AG04450 (cell line): Measurements from ENCODE around the gene RFX3. TPM values are rescaled to one million over a fixed set of nuclear protein-coding genes. Genes with fewer than 3 reads are reported as not detected.

Experiments used
- CTCF ChIA-PET: fragments of 300-600, 350-600 bp; formaldehyde crosslinking; extraction: SDS; loops from one replicate; lab custom pipeline; 2022; ENCODE audit warnings: antibody characterized with exemption, inconsistent platforms; lab: Charles Lee
- POLR2A ChIA-PET: fragments of 350-600 bp; formaldehyde crosslinking; extraction: SDS; loops from one replicate; lab custom pipeline; 2021; ENCODE audit warnings: antibody characterized with exemption, inconsistent platforms; lab: Yijun Ruan, JAX
- DNase-seq: peaks from one replicate; pipeline ENCODE4 v3.0.0-alpha.2; 2011; ENCODE audit warnings: low read depth, low spot score
- H3K27ac ChIP-seq: one replicate; pipeline ENCODE4 v1.5.1; 2012; ENCODE audit warnings: low read depth, low read length, control low read depth
- H3K27me3 ChIP-seq: one replicate; pipeline ENCODE4 v1.6.0; 2012; ENCODE audit warnings: low read length; ENCODE audit not compliant: control insufficient read depth, insufficient read depth
- H3K4me3 ChIP-seq: 2 replicates; pipeline ENCODE4 v1.5.1; 2011; ENCODE audit warnings: mild to moderate bottlenecking, low read depth, low read length, control low read depth
- H3K9me3 ChIP-seq: 2 replicates; pipeline ENCODE4 v1.5.1; 2012; ENCODE audit warnings: low read length; ENCODE audit not compliant: control insufficient read depth, insufficient read depth
- CTCF ChIP-seq: IDR thresholded peaks from 2 replicates; pipeline ENCODE4 v1.5.1; 2011; ENCODE audit warnings: low read depth, low read length, control low read depth, inconsistent platforms
- polyA plus RNA-seq: library from polyadenylated mRNA; depleted of rRNA; stranded (reverse); fragments of >200 nt; gene quantifications from 2 replicates; pipeline ENCODE4 v1.2.3, GENCODE V29; 2011

RFX3 gene
- polyA plus RNA-seq, 1 experiment = 3.7 TPM

DNA sequence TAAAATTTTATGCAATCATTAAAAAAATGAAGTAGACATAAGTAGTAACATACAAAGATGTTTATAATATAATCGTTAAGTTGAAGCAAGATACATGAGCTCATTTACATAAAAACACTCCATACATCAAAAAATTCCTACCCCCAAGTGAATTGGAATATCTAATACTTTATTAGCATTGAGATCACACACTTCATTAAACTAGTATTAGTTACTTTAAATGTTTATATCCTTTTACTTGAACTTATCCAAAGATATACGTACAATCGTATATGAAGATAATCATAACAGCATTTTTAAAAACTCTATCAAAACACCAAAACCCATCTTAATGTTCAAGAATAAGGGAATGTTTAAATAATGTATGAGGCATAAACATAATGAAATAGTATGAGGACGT is 275.1 kb downstream of the RFX3 start:
- no peak for DNase-seq
- CTCF ChIA-PET = interaction anchor here (1.0 kb wide), 1 partner anchor 10 kb away, joined by 4 read pairs; no protein-coding TSS in a partner anchor
- Histone ChIP-seq H3K27ac (no peak overlapping the region), H3K4me3 (no peak overlapping the region), H3K27me3 (no peaks in the 10 kb centered on the region), H3K9me3 (no peaks in the 10 kb centered on the region)
- no peak for TF ChIP-seq CTCF
- POLR2A ChIA-PET = no interaction called here

- no peak for TF ChIP-seq CTCF
- no peak for DNase-seq
- Histone ChIP-seq H3K4me3 (no peak overlapping the region), H3K27me3 (no peaks in the 10 kb centered on the region), H3K9me3 (no peaks in the 10 kb centered on the region), H3K27ac (no peak overlapping the region)
- POLR2A ChIA-PET = no interaction called here
- CTCF ChIA-PET = interaction anchor here (2.9 kb wide), 1 partner anchor 194 kb away, joined by 14 read pairs; no protein-coding TSS in a partner anchor
These were observed 278.6 kb downstream of the RFX3 start for GRCh38 chr9:3247211-3247610.

- POLR2A ChIA-PET = no interaction called here
- TF ChIP-seq CTCF = no peak
- Histone ChIP-seq H3K4me3 (no peak overlapping the region), H3K27me3 (no peaks in the 10 kb centered on the region), H3K27ac (no peak overlapping the region), H3K9me3 (no peaks in the 10 kb centered on the region)
- CTCF ChIA-PET = no interaction called here
- DNase-seq = no peak
These were observed 279.6 kb downstream of the RFX3 start for GRCh38 chr9:3246241-3246640.

GRCh38 chr9:3244963-3245653 is 280.7 kb downstream of the RFX3 start:
- POLR2A ChIA-PET = no interaction called here
- Histone ChIP-seq H3K27ac (no peak overlapping the region), H3K4me3 (no peak overlapping the region), H3K9me3 (no peaks in the 10 kb centered on the region), H3K27me3 (no peaks in the 10 kb centered on the region)
- CTCF ChIA-PET = interaction anchor here (2.1 kb wide), 1 partner anchor 196 kb away, joined by 8 read pairs; no protein-coding TSS in a partner anchor
- TF ChIP-seq CTCF = no peak
- DNase-seq = no peak

- TF ChIP-seq CTCF = no peak
- Histone ChIP-seq H3K4me3 (no peak overlapping the region), H3K9me3 (no peaks in the 10 kb centered on the region), H3K27me3 (no peaks in the 10 kb centered on the region), H3K27ac (no peak overlapping the region)
- POLR2A ChIA-PET = no interaction called here
- CTCF ChIA-PET = interaction anchor here (2.1 to 7.8 kb wide), 2 partner anchors 198 kb away, joined by 8 to 166 read pairs; no protein-coding TSS in a partner anchor
- no peak for DNase-seq
These were observed 282.1 kb downstream of the RFX3 start for GRCh38 chr9:3243683-3244082.
